Activated B cell treated with CpG ODN at 0.5 μM for 24 hours (primary cell): Measurements from ENCODE around the gene CUX1. TPM values are rescaled to one million over a fixed set of nuclear protein-coding genes. Genes with fewer than 3 reads are reported as not detected.

Source experiments
- ATAC-seq: fragments of 200-7000 bp; cut with Tn5 transposase; one replicate; pipeline ENCODE4 v1.10.0; 2021; ENCODE audit warnings: low read depth, mild to moderate bottlenecking, moderate library complexity
- CTCF ChIA-PET: fragments of 350-600 bp; sonication (Branson Sonifier 250); formaldehyde crosslinking; loops from one replicate; lab custom pipeline; 2021; ENCODE audit warnings: antibody characterized with exemption; lab: Charles Lee
- POLR2A ChIA-PET: fragments of 350-600 bp; sonication (Branson Sonifier 250); formaldehyde crosslinking; loops from one replicate; lab custom pipeline; 2021; ENCODE audit warnings: antibody characterized with exemption; lab: Charles Lee
- DNase-seq: peaks from one replicate; pipeline ENCODE4 v3.0.0; 2022
- H3K27ac Mint-ChIP-seq: one replicate; pipeline ENCODE4 v1.8.0; 2020; ENCODE audit warnings: mixed read lengths
- H3K27me3 Mint-ChIP-seq: one replicate; pipeline ENCODE4 v1.8.0; 2021; ENCODE audit warnings: mixed read lengths
- H3K36me3 Mint-ChIP-seq: one replicate; pipeline ENCODE4 v1.8.0; 2021; ENCODE audit warnings: low read depth, mixed read lengths
- H3K4me1 Mint-ChIP-seq: one replicate; pipeline ENCODE4 v1.8.0; 2021; ENCODE audit warnings: mixed read lengths
- H3K4me3 Mint-ChIP-seq: one replicate; pipeline ENCODE4 v1.8.0; 2020; ENCODE audit warnings: mild to moderate bottlenecking, mixed read lengths
- H3K9me3 Mint-ChIP-seq: one replicate; pipeline ENCODE4 v1.8.0; 2020; ENCODE audit warnings: mixed read lengths
- intact Hi-C: fragments of 100-400 bp; cut with micrococcal nuclease; formaldehyde crosslinking; loops from one replicate; pipeline ENCODE4 v1.15.1; 2024
- total RNA-seq: library from RNA; stranded (reverse); gene quantifications from 2 replicates; pipeline ENCODE4 v1.2.3, GENCODE V29; 2022
- TF ChIP-seq, protein P1 (sequence below): fragments of 200-600 bp; IDR thresholded peaks from one replicate; pipeline ENCODE4 v1.8.0; 2022; ENCODE audit warnings: antibody characterized with exemption, mild to moderate bottlenecking

The CUX1 gene
- total RNA-seq, 1 donor from 2014 or later = 61.7 TPM

GRCh38 chr7:101952355-101953247 is 135.2 kb downstream of the CUX1 start:
- Mint-ChIP-seq H3K27ac (no peak overlapping the region), H3K9me3 (no peaks in the 10 kb centered on the region), H3K36me3 (no peaks in the 10 kb centered on the region), H3K4me3 (no peak overlapping the region), H3K4me1 (peaks cover 46% of the 10 kb centered on the region), H3K27me3 (no peaks in the 10 kb centered on the region)
- ChIA-PET CTCF (no interaction called here), POLR2A (interaction anchor here (0.5 kb wide), 1 partner anchor 15 kb away, joined by 5 read pairs; no protein-coding TSS in a partner anchor)
- intact Hi-C loops = no loop called here
- TF ChIP-seq, protein P1, sequence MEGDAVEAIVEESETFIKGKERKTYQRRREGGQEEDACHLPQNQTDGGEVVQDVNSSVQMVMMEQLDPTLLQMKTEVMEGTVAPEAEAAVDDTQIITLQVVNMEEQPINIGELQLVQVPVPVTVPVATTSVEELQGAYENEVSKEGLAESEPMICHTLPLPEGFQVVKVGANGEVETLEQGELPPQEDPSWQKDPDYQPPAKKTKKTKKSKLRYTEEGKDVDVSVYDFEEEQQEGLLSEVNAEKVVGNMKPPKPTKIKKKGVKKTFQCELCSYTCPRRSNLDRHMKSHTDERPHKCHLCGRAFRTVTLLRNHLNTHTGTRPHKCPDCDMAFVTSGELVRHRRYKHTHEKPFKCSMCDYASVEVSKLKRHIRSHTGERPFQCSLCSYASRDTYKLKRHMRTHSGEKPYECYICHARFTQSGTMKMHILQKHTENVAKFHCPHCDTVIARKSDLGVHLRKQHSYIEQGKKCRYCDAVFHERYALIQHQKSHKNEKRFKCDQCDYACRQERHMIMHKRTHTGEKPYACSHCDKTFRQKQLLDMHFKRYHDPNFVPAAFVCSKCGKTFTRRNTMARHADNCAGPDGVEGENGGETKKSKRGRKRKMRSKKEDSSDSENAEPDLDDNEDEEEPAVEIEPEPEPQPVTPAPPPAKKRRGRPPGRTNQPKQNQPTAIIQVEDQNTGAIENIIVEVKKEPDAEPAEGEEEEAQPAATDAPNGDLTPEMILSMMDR = no peak
- ATAC-seq = no peak
- no peak for DNase-seq

GRCh38 chr7:101953248-101953819 is 135.9 kb downstream of the CUX1 start:
- Mint-ChIP-seq H3K4me3 (no peak overlapping the region), H3K4me1 (peaks cover 52% of the 10 kb centered on the region), H3K9me3 (no peaks in the 10 kb centered on the region), H3K36me3 (no peaks in the 10 kb centered on the region), H3K27ac (peak overlapping the region; percentile 36), H3K27me3 (no peaks in the 10 kb centered on the region)
- ATAC-seq (peak; percentile 51), DNase-seq (no peak)
- TF ChIP-seq, protein P1 = no peak
- ChIA-PET POLR2A (interaction anchor here (0.5 kb wide), 1 partner anchor 16 kb away, joined by 5 read pairs; no protein-coding TSS in a partner anchor), CTCF (no interaction called here)
- intact Hi-C loops = no loop called here

GRCh38 chr7:101954499-101954898 is 137.1 kb downstream of the CUX1 start:
- peak overlapping the region; percentile 0 for H3K27ac Mint-ChIP-seq
- intact Hi-C loops = loop anchor here (2.0 kb wide), 1 partner anchor 36 kb away; no protein-coding TSS in a partner anchor
- ChIA-PET CTCF (no interaction called here), POLR2A (interaction anchor here (0.6 to 0.9 kb wide), 3 partner anchors 33 to 149 kb away, joined by 3 read pairs; no protein-coding TSS in a partner anchor)
- TF ChIP-seq, protein P1 = no peak
- no peak overlapping the region for H3K4me3 Mint-ChIP-seq
- no peaks in the 10 kb centered on the region for H3K27me3 Mint-ChIP-seq
- DNase-seq (no peak), ATAC-seq (peak; percentile 47)
- no peaks in the 10 kb centered on the region for H3K36me3 Mint-ChIP-seq
- no peaks in the 10 kb centered on the region for H3K9me3 Mint-ChIP-seq
- peaks cover 54% of the 10 kb centered on the region for H3K4me1 Mint-ChIP-seq

DNA sequence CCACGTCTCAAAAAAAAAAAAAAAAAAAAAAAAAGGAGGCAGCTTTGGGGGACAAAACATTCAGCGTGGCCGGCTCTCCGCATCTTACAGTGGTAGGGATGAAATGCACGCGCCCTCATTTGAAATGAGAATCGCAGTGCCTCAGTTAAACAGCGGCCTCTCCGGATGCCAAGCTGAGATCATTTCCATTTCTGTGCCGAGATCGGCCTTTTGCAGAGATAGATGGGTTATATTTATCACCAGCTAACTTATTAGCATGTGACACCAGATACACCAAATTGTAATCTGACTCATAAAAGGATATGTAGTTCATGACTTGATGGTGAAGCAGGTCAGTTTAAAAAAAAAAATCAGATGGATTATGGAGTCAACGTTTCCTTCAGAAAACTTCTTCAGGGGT is 138.7 kb downstream of the CUX1 start:
- no peak for ATAC-seq
- H3K27ac Mint-ChIP-seq = no peak overlapping the region
- TF ChIP-seq, protein P1 = no peak
- CTCF ChIA-PET = no interaction called here
- POLR2A ChIA-PET = interaction anchor here (1.1 to 1.2 kb wide), 2 partner anchors 8 to 10 kb away, joined by 4 to 9 read pairs; no protein-coding TSS in a partner anchor
- H3K9me3 Mint-ChIP-seq = no peaks in the 10 kb centered on the region
- intact Hi-C loops = loop anchor here (2.0 kb wide), 1 partner anchor 27 kb away; no protein-coding TSS in a partner anchor
- no peaks in the 10 kb centered on the region for H3K36me3 Mint-ChIP-seq
- no peak for DNase-seq
- H3K4me3 Mint-ChIP-seq = peak overlapping the region; percentile 41
- no peaks in the 10 kb centered on the region for H3K27me3 Mint-ChIP-seq
- peaks cover 54% of the 10 kb centered on the region for H3K4me1 Mint-ChIP-seq
